Activated CD4-positive, alpha-beta T cell treated with anti-CD3 and anti-CD28 coated beads, Interleukin-2, amount 50 U/mL, for 48 hours (primary cell): Measurements from ENCODE around the gene SERINC5.

Experiments used
- DNase-seq, 2 experiments: peaks; one replicate each; pipeline ENCODE4 v3.0.0-alpha.2; 2020

SERINC5 gene

DNA sequence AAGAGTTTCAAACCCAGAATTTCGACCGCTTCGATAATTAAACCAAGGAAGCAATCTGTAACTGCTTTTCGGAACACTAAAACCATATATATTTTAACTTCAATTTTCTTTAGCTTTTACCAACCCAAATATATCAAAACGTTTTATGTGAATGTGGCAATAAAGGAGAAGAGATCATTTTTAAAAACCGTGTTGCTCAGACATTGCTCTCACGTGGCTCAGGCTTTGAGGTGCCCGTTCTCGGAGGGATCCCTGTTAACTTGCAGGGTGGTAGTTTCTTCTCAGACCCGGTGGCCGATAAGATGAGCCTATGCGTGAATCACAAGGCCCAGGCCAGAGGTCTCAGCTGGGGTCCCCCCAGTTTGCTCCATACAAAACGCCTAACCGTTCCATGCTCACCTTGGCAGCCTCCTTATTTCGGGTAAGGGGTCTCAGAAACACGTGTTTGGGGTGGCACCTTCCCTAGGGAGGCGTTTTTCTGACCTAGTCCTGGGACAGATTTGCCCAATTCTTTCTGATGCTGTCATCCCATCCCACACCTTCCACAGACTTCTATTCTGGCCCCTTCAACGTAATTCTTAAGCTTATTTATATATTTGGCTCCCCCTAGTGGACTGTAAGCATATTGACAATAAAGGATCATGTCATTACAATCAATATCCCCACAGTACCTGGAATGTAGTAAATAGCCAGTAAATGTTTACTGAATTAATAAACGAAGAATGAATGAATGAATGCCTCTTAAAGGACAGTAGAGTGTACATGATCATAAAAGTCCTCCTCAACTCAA is 172.6 kb downstream of the SERINC5 start:
- DNase-seq, result peak; percentile 36 to 39

DNA sequence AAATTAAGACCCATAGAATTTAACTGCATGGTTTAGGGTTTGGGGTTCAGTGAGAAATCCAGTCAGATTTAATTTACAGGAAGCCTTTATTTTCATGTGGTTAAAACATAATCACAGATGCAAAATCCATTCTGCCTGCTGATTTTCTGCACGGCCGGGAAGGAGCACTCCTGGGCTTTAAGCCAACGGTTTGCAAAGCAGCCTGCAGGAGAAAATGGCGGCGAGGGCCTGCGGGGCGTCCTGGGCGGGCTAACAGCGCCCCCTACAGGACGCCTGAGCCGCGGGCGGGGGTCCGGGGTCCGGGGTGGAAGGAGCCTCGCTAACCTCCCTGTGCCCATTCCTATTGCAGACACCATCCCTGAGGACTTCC is 173.1 kb downstream of the SERINC5 start:
- DNase-seq, result peak; percentile 21 to 40

GRCh38 chr5:80082281-80082680 is 173.6 kb downstream of the SERINC5 start:
- no peak for DNase-seq

GRCh38 chr5:80078921-80079320 is 176.9 kb downstream of the SERINC5 start:
- DNase-seq, result no peak

- no peak for DNase-seq
Observed at GRCh38 chr5:80077051-80077714, 178.7 kb downstream of the SERINC5 start.

- DNase-seq, result no peak
Observed at GRCh38 chr5:80076131-80077050, 179.5 kb downstream of the SERINC5 start.

DNA sequence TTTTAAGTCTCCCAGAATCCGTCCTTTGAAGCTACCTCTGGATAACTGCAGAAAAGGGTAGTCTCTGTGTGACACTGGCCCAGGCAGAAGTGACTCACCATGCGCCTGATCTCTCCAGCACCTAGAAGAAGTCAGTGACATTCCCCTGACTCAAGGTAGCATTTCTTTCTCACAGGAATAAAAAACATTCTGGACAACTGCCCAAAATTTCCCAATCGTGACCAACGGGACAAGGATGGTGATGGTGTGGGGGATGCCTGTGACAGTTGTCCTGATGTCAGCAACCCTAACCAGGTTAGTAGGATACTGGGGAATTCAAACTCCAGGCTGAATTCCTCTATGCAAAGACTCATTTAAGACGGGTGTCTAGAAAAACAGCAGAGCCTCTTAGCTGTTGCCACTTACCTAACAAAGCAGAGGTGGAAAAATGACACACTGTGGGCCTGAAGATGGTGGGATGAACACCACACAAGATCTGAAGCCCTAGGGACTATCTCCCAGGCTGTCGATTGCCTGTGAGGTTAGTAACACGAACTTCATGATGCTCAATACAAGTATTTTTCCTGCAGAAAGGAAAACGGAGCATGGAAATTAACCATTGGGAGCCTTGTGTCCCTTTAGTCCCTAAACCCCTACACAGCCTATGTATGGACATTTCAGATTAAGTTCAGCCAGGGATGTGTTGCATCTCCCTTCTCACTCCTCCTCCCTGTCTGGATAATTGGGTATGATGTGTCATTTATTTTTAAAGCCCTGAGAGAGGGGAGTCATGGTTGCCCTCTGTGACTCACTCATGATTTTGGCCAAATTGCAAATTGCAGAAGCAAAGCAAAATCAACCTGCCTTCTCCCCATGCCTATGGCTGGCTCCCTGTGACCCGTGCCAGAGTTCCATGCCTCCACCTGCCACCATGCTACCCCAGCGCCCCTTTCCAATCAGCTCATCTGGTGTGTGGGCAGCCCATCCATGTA is 183.5 kb downstream of the SERINC5 start:
- no peak for DNase-seq

DNA sequence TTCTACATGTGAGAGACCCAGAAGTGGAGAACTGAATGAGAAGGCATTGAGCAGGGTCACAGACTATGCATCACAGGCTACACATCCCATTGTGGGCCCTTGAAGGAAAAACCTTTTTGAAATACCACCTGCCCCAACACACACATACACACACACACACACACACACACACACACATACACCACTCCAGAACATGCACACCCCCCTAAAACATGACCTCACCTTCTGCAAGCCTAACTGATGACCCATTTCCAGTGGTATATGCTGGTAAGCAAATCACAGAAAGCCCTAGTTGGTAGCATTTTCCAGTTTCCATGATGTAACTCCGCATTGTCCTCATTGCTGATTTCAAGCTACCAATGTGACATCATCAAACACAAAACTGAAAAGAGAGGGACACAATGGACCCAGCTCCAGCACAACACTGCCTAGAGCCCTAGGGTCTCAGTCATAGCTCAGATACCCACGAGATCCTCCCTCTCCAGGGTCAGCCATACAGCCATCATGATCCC is 184.3 kb downstream of the SERINC5 start:
- DNase-seq, result no peak

GRCh38 chr5:80070338-80071056 is 185.4 kb downstream of the SERINC5 start:
- DNase-seq, result no peak

- no peak for DNase-seq
Observed at GRCh38 chr5:80069918-80070318, 185.9 kb downstream of the SERINC5 start.

DNA sequence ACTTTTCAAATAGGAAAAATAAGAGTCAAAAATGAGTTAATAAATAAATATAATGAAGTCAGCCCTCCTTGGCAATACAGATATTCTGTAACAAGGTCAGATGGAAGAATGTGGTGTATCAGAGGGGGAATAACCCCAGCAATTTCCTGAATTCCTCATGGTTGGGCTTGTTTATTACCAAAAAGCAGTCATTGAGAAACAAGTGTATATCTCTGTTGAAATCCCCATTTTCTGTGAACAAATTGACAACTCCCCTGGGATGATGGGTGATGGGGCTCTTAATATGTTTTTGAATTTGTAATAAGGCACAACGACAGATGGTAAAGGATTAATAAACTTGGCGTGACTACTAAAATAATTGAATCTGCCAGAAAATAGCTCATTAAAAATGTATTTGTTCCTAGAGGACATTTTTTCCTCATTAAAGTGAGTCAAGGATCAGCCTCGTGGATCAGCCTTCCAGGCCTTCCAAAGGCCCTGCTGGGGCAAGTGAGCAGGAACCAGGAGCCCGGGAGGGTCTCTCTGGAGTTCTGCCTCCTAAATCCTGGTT is 186.5 kb downstream of the SERINC5 start:
- no peak for DNase-seq

- DNase-seq, result no peak
Observed at GRCh38 chr5:80068775-80069174, 187.1 kb downstream of the SERINC5 start.

DNA sequence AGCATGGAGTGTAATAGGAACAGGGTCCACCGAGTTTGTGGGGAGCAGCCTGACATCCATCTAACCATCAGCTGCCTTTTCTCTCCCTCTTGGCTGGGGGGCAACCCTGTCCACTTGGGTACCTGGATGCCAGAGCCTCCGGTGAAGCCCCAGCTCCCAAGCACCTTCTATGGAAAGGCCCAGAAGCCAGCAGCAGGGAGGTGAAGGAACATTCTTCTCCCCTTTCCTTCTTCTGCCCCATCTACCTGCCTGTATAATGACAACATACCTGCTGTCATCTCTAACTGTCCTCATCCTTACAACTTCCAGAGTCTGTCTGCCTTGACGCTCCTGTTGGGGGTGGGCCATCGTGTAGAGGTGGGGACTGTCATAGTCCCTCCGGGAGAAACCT is 187.6 kb downstream of the SERINC5 start:
- no peak for DNase-seq

GRCh38 chr5:80067531-80068245 is 188.2 kb downstream of the SERINC5 start:
- no peak for DNase-seq

- no peak for DNase-seq
Observed at GRCh38 chr5:80067016-80067415, 188.8 kb downstream of the SERINC5 start.

DNA sequence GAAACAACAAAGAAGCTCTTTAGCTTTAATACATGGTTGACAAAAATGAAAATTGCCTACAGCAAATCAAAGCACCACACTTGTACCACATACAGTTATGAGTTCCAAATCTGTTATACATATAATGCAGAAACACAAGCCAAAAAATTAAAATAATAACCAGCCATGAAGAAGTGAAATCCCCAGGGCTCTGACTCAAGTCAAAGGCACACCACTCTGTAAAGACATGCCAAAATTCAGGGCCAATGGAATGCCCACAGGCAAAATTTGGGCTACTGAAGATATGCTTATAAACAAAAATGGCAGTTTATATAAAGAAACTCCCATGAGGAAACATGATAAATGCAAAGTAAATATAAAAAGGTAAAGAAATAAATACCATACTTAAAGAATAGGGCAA is 191.7 kb downstream of the SERINC5 start:
- DNase-seq, result no peak
